ENCODE data around the gene FCER2. TPM values are rescaled to one million over a fixed set of nuclear protein-coding genes. Genes with fewer than 3 reads are reported as not detected.

The FCER2 gene
- total RNA-seq, 1 donor from 2014 or later: not detected

DNA sequence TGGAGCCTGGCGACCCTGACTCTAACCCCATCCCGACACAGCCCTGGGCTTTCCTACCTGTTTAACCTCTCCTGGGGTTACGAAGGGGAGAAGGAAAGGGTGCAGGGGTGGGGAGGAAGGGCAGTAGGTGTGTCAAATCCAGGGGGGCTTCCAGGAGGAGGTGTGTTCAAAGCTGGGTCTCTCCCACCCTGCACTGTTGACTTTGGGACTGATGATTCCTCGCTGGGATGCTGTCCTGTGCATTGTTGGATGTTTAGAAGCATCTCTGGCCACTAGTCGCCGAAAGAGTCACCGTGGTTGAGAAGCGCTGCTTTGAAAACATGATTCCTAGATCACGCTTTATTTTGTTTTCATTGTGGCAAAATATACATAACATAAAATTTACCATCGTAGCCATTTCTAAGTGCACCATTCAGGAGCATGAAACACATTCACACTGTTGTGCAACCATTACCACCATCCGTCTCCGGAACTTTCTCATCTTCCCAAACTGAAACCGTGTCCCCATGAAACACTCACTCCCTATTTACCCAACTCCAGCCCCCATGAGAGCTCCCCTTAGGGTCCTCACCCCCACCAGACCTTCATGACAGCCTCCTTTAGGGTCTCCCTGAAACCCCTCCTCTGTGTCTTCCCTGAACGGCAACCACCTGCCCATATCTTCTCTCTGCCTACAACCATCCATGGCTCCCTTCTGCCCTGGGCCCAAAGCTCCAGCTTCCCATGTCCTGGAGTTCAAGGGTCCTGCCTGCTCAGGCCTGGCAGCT, 4.4 kb upstream of the FCER2 start:
- Mint-ChIP-seq H3K27ac (no peak overlapping the region), H3K27me3 (peaks cover 41% of the 10 kb centered on the region), H3K9me3 (ENCODE audit: low read depth) (no peaks in the 10 kb centered on the region), H3K36me3 (ENCODE audit: insufficient read depth) (no peaks in the 10 kb centered on the region), H3K4me1 (ENCODE audit: low read depth) (no peaks in the 10 kb centered on the region), H3K4me3 (ENCODE audit: low read depth) (no peak overlapping the region)
- DNase-seq (ENCODE audit: low spot score, unreplicated experiment): no peak
- TF ChIP-seq, protein P1, sequence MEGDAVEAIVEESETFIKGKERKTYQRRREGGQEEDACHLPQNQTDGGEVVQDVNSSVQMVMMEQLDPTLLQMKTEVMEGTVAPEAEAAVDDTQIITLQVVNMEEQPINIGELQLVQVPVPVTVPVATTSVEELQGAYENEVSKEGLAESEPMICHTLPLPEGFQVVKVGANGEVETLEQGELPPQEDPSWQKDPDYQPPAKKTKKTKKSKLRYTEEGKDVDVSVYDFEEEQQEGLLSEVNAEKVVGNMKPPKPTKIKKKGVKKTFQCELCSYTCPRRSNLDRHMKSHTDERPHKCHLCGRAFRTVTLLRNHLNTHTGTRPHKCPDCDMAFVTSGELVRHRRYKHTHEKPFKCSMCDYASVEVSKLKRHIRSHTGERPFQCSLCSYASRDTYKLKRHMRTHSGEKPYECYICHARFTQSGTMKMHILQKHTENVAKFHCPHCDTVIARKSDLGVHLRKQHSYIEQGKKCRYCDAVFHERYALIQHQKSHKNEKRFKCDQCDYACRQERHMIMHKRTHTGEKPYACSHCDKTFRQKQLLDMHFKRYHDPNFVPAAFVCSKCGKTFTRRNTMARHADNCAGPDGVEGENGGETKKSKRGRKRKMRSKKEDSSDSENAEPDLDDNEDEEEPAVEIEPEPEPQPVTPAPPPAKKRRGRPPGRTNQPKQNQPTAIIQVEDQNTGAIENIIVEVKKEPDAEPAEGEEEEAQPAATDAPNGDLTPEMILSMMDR (IDR thresholded peaks at IDR 0.05; ENCODE audit: unreplicated experiment): no peak

DNA sequence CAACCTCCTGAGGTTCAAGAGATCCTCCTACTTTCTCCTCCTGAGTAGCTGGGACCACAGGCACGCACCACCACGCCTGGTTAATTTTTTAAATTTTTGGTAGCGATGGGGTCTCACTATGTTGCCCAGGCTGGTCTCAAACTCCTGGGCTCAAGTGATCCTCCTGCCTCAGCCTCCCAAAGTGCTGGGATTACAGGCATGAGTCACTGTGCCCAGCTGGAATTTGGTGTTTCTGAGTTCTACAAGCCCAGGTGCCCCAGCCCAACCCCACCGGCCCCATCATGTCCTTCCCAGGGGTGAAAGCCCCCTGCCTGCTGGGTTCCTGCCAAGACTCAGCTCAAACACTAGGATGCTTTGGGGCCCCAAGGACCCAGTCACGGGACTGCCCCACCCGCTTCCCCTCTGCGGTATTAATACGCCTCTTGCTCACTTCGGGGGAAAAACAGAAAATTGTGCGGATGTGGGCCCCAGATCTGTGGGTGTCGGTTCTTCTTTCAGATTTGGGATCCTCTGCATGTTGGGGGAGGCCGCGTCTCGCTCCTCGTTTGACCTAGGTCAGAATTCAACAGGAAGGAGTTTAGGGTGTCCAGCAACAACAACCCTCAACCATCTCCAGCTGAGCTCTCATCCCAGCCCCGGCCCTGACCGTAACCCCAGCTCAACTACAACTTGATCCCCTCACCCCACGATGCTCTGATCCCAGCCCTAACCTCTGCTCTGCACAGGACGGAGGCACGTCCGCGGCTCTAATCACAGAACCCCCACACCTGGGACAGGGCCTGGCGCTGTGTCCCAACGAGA, 3.7 kb upstream of the FCER2 start:
- Mint-ChIP-seq H3K4me1 (ENCODE audit: low read depth) (no peaks in the 10 kb centered on the region), H3K27ac (no peak overlapping the region), H3K9me3 (ENCODE audit: low read depth) (no peaks in the 10 kb centered on the region), H3K27me3 (peaks cover 39% of the 10 kb centered on the region), H3K36me3 (ENCODE audit: insufficient read depth) (no peaks in the 10 kb centered on the region), H3K4me3 (ENCODE audit: low read depth) (no peak overlapping the region)
- TF ChIP-seq, protein P1 (IDR thresholded peaks at IDR 0.05; ENCODE audit: unreplicated experiment): no peak
- no peak for DNase-seq (ENCODE audit: low spot score, unreplicated experiment)

GRCh38 chr19:7704280-7705060, 2.5 kb upstream of the FCER2 start:
- Mint-ChIP-seq H3K9me3 (ENCODE audit: low read depth) (no peaks in the 10 kb centered on the region), H3K4me1 (ENCODE audit: low read depth) (no peaks in the 10 kb centered on the region), H3K27ac (no peak overlapping the region), H3K4me3 (ENCODE audit: low read depth) (no peak overlapping the region), H3K27me3 (peaks cover 43% of the 10 kb centered on the region), H3K36me3 (ENCODE audit: insufficient read depth) (no peaks in the 10 kb centered on the region)
- DNase-seq (ENCODE audit: low spot score, unreplicated experiment): no peak
- TF ChIP-seq, protein P1 (IDR thresholded peaks at IDR 0.05; ENCODE audit: unreplicated experiment): no peak

DNA sequence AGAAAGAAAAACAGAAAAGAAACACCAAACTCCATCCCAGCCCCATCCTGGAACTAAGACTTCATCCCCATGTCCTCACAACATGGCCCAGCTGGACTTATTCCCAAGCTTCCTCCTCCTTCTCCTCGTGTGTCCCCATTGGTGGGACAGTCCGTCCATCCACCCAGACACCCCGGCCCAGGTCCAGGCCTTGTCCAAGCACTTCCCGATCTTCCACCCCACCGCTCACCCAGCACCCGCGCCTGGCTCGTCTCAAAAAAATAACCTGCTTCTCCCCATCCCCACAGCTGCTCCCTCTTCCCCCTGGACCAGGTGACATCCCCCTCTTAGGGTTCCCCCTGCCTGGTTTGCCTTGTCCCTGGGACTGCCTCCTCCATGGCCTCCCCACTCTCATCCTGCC, 1.4 kb upstream of the FCER2 start:
- no peak for DNase-seq (ENCODE audit: low spot score, unreplicated experiment)
- TF ChIP-seq, protein P1 (IDR thresholded peaks at IDR 0.05; ENCODE audit: unreplicated experiment): no peak
- no peak overlapping the region for H3K27ac Mint-ChIP-seq
- no peaks in the 10 kb centered on the region for H3K4me1 Mint-ChIP-seq (ENCODE audit: low read depth)
- no peaks in the 10 kb centered on the region for H3K9me3 Mint-ChIP-seq (ENCODE audit: low read depth)
- H3K36me3 Mint-ChIP-seq (ENCODE audit: insufficient read depth): no peaks in the 10 kb centered on the region
- H3K4me3 Mint-ChIP-seq (ENCODE audit: low read depth): no peak overlapping the region
- H3K27me3 Mint-ChIP-seq: peaks cover 52% of the 10 kb centered on the region

DNA sequence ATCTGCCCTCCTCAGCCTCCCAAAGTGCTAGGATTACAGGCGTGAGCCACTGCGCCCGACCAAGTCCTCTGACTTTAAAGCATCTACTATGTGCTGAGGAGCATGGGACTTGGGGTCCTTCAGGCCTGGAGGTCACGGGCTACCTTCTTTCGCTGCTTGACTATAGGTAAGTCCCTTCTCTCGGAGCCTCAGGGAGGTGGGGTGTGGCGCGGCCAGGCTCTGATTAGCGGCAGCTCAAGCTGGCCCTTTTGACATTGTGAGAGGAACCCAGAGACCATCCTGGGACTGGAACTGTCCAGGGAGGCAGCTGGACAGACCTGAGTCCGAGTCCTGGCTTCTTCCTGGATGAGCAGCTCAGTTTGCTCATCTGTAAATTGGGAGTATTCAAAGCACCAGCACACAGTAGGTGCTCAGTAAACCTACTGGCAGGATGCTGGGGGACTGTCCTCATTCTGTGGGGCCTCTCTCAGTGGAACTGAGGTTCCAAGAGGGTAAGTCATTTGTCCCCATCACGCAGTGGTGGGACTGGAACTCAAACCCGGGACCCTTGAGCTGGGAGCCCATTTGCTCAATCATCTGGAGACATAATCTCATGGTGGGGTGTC, 780 bp downstream of the FCER2 start:
- Mint-ChIP-seq H3K9me3 (ENCODE audit: low read depth) (no peaks in the 10 kb centered on the region), H3K4me1 (ENCODE audit: low read depth) (no peaks in the 10 kb centered on the region), H3K27ac (no peak overlapping the region), H3K4me3 (ENCODE audit: low read depth) (no peak overlapping the region), H3K27me3 (peaks cover 62% of the 10 kb centered on the region), H3K36me3 (ENCODE audit: insufficient read depth) (no peaks in the 10 kb centered on the region)
- no peak for DNase-seq (ENCODE audit: low spot score, unreplicated experiment)
- TF ChIP-seq, protein P1 (IDR thresholded peaks at IDR 0.05; ENCODE audit: unreplicated experiment): no peak

Data from progenitor cell of endocrine pancreas (in vitro differentiated cells).